HepG2 (cell line): ENCODE results near the gene ERCC4. TPM values are rescaled to one million over a fixed set of nuclear protein-coding genes. Genes with fewer than 3 reads are reported as not detected.

Experiments
- ARID4A ChIP-seq: sonication (generic); formaldehyde crosslinking; IDR thresholded peaks from 2 replicates; pipeline ENCODE4 v1.5.0; 2020; ENCODE audit warnings: mild to moderate bottlenecking, missing genetic modification reagents, borderline replicate concordance
- ARNT2 ChIP-seq: sonication (generic); formaldehyde crosslinking; IDR thresholded peaks from 2 replicates; pipeline ENCODE4 v1.8.0; 2022; ENCODE audit warnings: mild to moderate bottlenecking, low read depth, missing genetic modification reagents, moderate library complexity
- ELF1 ChIP-seq: sonication (generic); formaldehyde crosslinking; IDR thresholded peaks from 2 replicates; pipeline ENCODE4 v1.4.0; 2020; ENCODE audit warnings: missing genetic modification reagents
- EZH2 ChIP-seq: conservative IDR thresholded peaks from 2 replicates; pipeline ENCODE4 v1.6.1; 2012; ENCODE audit warnings: mild to moderate bottlenecking, low read depth, low read length, moderate library complexity
- MTF1 ChIP-seq: sonication (generic); formaldehyde crosslinking; IDR thresholded peaks from 2 replicates; pipeline ENCODE4 v1.5.0; 2020; ENCODE audit warnings: missing genetic modification reagents
- RNF219 ChIP-seq: sonication (generic); formaldehyde crosslinking; IDR thresholded peaks from 2 replicates; pipeline ENCODE4 v1.5.0; 2020; ENCODE audit warnings: mild to moderate bottlenecking, missing genetic modification reagents
- SP2 ChIP-seq: sonication (generic); formaldehyde crosslinking; IDR thresholded peaks from 2 replicates; pipeline ENCODE4 v1.5.1; 2020; ENCODE audit warnings: mild to moderate bottlenecking, missing genetic modification reagents
- ZBTB26 ChIP-seq: IDR thresholded peaks from 2 replicates; pipeline ENCODE4 v1.6.1; 2016; ENCODE audit warnings: missing compliant biosample characterization, missing genetic modification reagents, borderline replicate concordance
- ZNF24 ChIP-seq: fragments of 450-650 bp; IDR thresholded peaks from 2 replicates; pipeline ENCODE4 v1.6.1; 2017; ENCODE audit warnings: antibody characterized with exemption, mild to moderate bottlenecking
- ZNF264 ChIP-seq: sonication (generic); formaldehyde crosslinking; IDR thresholded peaks from 2 replicates; pipeline ENCODE4 v1.4.0; 2020; ENCODE audit warnings: missing genetic modification reagents
- ZNF33A ChIP-seq: sonication (generic); formaldehyde crosslinking; IDR thresholded peaks from 2 replicates; pipeline ENCODE4 v1.5.1; 2020; ENCODE audit warnings: missing genetic modification reagents, mild to moderate bottlenecking, moderate library complexity, borderline replicate concordance
- polyA plus RNA-seq, 8 experiments: library from polyadenylated mRNA; depleted of rRNA in 3 of 8; stranded (reverse) in 7 of 8; unstranded in 1 of 8; fragments of >200 nt; fragmentation: Illumina TruSeq in 4 of 8; extraction: Trizol in 4 of 8; gene quantifications; 2 replicates each; pipeline versions ENCODE4 v1.2.1 to v1.2.3, GENCODE V29; 2011 to 2016; ENCODE audit warnings: low read depth in 4 of 8, missing spikeins in 1 of 8, mixed read lengths in 1 of 8; ENCODE audit not compliant: insufficient read depth in 1 of 8
- total RNA-seq, 5 experiments: library from RNA; depleted of rRNA; stranded (reverse); fragments of >200 nt; fragmentation: Illumina TruSeq; extraction: Trizol; gene quantifications; 2 replicates each; pipeline ENCODE4 v1.2.3, GENCODE V29; 2016; ENCODE audit warnings: low read depth in 1 of 5
- TF ChIP-seq, protein P1 (sequence below): sonication (generic); formaldehyde crosslinking; IDR thresholded peaks from 2 replicates; pipeline ENCODE4 v1.4.0; 2020; ENCODE audit warnings: missing genetic modification reagents, borderline replicate concordance
- TF ChIP-seq, protein P2 (sequence below): sonication (generic); formaldehyde crosslinking; IDR thresholded peaks from 2 replicates; pipeline ENCODE4 v1.4.0; 2020; ENCODE audit warnings: mild to moderate bottlenecking, missing genetic modification reagents
- TF ChIP-seq, protein P3 (sequence below): sonication (generic); formaldehyde crosslinking; IDR thresholded peaks from 2 replicates; pipeline ENCODE4 v1.5.1; 2020; ENCODE audit warnings: mild to moderate bottlenecking, missing genetic modification reagents, moderate library complexity
- TF ChIP-seq, protein P4 (sequence below): sonication (generic); formaldehyde crosslinking; IDR thresholded peaks from 2 replicates; pipeline ENCODE4 v1.5.0; 2020; ENCODE audit warnings: mild to moderate bottlenecking, missing genetic modification reagents, moderate library complexity

Gene ERCC4
- total and polyA plus RNA-seq, 2 of the 13 experiments (the other 11 are each of a cell fraction or from before 2014, with no cell fraction given): 5.4 to 15.2 TPM

DNA sequence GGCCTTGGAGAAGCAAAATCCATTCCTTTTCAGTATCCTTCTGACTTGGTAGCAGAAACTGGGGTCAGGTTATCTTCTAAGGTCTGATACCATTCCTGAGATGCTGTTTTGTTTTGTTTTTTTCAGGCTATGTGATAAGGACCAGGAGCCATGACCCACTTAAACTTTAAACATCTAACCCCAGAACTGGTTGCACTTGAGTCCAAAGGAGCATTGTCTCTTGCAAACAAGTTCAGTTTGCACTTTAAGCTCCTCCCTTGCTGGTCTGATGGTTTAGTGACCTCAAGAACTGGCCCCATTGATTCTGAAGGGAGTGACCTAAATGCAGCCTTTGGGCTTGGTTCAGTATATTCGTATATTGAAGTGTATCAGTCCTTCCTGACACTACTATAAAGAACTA, 75.2 kb downstream of the ERCC4 start (continued):
- TF ChIP-seq, protein P1, sequence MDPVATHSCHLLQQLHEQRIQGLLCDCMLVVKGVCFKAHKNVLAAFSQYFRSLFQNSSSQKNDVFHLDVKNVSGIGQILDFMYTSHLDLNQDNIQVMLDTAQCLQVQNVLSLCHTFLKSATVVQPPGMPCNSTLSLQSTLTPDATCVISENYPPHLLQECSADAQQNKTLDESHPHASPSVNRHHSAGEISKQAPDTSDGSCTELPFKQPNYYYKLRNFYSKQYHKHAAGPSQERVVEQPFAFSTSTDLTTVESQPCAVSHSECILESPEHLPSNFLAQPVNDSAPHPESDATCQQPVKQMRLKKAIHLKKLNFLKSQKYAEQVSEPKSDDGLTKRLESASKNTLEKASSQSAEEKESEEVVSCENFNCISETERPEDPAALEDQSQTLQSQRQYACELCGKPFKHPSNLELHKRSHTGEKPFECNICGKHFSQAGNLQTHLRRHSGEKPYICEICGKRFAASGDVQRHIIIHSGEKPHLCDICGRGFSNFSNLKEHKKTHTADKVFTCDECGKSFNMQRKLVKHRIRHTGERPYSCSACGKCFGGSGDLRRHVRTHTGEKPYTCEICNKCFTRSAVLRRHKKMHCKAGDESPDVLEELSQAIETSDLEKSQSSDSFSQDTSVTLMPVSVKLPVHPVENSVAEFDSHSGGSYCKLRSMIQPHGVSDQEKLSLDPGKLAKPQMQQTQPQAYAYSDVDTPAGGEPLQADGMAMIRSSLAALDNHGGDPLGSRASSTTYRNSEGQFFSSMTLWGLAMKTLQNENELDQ (CRISPR knock-in tag): no peak
- TF ChIP-seq EZH2 (no peak), ZNF264 (CRISPR knock-in tag) (no peak), ELF1 (CRISPR knock-in tag) (no peak), SP2 (CRISPR knock-in tag) (no peak), MTF1 (CRISPR knock-in tag) (no peak), ZBTB26 (CRISPR knock-in tag) (no peak), RNF219 (no peak), ZNF33A (CRISPR knock-in tag) (no peak), ARID4A (no peak), ARNT2 (CRISPR knock-in tag) (no peak), ZNF24 (no peak)
- TF ChIP-seq, protein P2, sequence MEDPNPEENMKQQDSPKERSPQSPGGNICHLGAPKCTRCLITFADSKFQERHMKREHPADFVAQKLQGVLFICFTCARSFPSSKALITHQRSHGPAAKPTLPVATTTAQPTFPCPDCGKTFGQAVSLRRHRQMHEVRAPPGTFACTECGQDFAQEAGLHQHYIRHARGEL: no peak
- TF ChIP-seq, protein P3, sequence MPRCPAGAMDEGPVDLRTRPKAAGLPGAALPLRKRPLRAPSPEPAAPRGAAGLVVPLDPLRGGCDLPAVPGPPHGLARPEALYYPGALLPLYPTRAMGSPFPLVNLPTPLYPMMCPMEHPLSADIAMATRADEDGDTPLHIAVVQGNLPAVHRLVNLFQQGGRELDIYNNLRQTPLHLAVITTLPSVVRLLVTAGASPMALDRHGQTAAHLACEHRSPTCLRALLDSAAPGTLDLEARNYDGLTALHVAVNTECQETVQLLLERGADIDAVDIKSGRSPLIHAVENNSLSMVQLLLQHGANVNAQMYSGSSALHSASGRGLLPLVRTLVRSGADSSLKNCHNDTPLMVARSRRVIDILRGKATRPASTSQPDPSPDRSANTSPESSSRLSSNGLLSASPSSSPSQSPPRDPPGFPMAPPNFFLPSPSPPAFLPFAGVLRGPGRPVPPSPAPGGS (CRISPR knock-in tag): no peak; the same call in 1 of the 2 replicates
- TF ChIP-seq, protein P4, sequence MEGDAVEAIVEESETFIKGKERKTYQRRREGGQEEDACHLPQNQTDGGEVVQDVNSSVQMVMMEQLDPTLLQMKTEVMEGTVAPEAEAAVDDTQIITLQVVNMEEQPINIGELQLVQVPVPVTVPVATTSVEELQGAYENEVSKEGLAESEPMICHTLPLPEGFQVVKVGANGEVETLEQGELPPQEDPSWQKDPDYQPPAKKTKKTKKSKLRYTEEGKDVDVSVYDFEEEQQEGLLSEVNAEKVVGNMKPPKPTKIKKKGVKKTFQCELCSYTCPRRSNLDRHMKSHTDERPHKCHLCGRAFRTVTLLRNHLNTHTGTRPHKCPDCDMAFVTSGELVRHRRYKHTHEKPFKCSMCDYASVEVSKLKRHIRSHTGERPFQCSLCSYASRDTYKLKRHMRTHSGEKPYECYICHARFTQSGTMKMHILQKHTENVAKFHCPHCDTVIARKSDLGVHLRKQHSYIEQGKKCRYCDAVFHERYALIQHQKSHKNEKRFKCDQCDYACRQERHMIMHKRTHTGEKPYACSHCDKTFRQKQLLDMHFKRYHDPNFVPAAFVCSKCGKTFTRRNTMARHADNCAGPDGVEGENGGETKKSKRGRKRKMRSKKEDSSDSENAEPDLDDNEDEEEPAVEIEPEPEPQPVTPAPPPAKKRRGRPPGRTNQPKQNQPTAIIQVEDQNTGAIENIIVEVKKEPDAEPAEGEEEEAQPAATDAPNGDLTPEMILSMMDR: no peak
